HUDEP-2 (cell line): ENCODE results near the gene HYCC1.
A peak's percentile ranks its signal among the peaks of the same experiment; 100 is the strongest.

Source experiments
- DNase-seq, 76 experiments: peaks; one replicate each; lab custom pipeline; 2025; ENCODE audit not compliant: unreplicated experiment in 76 of 76; lab: John Stamatoyannopoulos, UW

The HYCC1 gene

GRCh38 chr7:23017309-23017708, 3.4 kb upstream of the HYCC1 start:
- DNase-seq = no peak

GRCh38 chr7:23016345-23017253, 2.7 kb upstream of the HYCC1 start:
- DNase-seq = no peak

- no peak for DNase-seq
These were observed 751 bp upstream of the HYCC1 start for GRCh38 chr7:23014681-23015080.

- peak in 30 of 76 experiments; percentile 3 to 51 (median 22) for DNase-seq
These were observed 819 bp downstream of the HYCC1 start for GRCh38 chr7:23012908-23013714.

- no peak for DNase-seq
These were observed 1.7 kb downstream of the HYCC1 start for GRCh38 chr7:23012186-23012585.

- DNase-seq = no peak
These were observed 2.6 kb downstream of the HYCC1 start for GRCh38 chr7:23011222-23011924.

- DNase-seq = no peak
These were observed 4.6 kb downstream of the HYCC1 start for GRCh38 chr7:23009303-23009702.

- DNase-seq = no peak
These were observed 9.7 kb downstream of the HYCC1 start for GRCh38 chr7:23004247-23004520.

GRCh38 chr7:23003505-23004246, 10.3 kb downstream of the HYCC1 start:
- no peak for DNase-seq

GRCh38 chr7:23002698-23003097, 11.2 kb downstream of the HYCC1 start:
- no peak for DNase-seq

GRCh38 chr7:23001610-23002009, 12.3 kb downstream of the HYCC1 start:
- DNase-seq = no peak

GRCh38 chr7:23000597-23001360, 13.2 kb downstream of the HYCC1 start:
- DNase-seq = no peak

GRCh38 chr7:22998519-22998896, 15.4 kb downstream of the HYCC1 start:
- DNase-seq = no peak

GRCh38 chr7:22997871-22998518, 15.9 kb downstream of the HYCC1 start:
- DNase-seq = no peak

GRCh38 chr7:22996470-22996869, 17.5 kb downstream of the HYCC1 start:
- DNase-seq = no peak

- no peak for DNase-seq
These were observed 18.9 kb downstream of the HYCC1 start for GRCh38 chr7:22995011-22995410.

GRCh38 chr7:22992874-22993840, 20.8 kb downstream of the HYCC1 start:
- DNase-seq = no peak

- no peak for DNase-seq
These were observed 23.4 kb downstream of the HYCC1 start for GRCh38 chr7:22990588-22990949.
